ENCODE results near the gene RPL37A.

RPL37A gene

GRCh38 chr2:216527600-216527999 is 29.0 kb downstream of the RPL37A start:
- H3K27ac ChIP-seq (ENCODE audit: low read depth, low read length), result no peak overlapping the region
- H3K4me1 ChIP-seq (ENCODE audit: control insufficient read depth, insufficient read depth, low read length), result no peaks in the 10 kb centered on the region
- H3K36me3 ChIP-seq (ENCODE audit: control insufficient read depth, insufficient read depth, low read length), result no peaks in the 10 kb centered on the region
- H3K9ac ChIP-seq (ENCODE audit: low read length), result no peak overlapping the region
- no peaks in the 10 kb centered on the region for H3K27me3 ChIP-seq (ENCODE audit: control insufficient read depth, insufficient read depth, low read length)
- H3K4me3 ChIP-seq (ENCODE audit: low read length), result no peak overlapping the region

GRCh38 chr2:216532562-216532961 is 33.9 kb downstream of the RPL37A start:
- Histone ChIP-seq H3K27ac (ENCODE audit: low read depth, low read length) (no peak overlapping the region), H3K4me3 (ENCODE audit: low read length) (no peak overlapping the region), H3K4me1 (ENCODE audit: control insufficient read depth, insufficient read depth, low read length) (peaks cover 8% of the 10 kb centered on the region), H3K27me3 (ENCODE audit: control insufficient read depth, insufficient read depth, low read length) (no peaks in the 10 kb centered on the region), H3K36me3 (ENCODE audit: control insufficient read depth, insufficient read depth, low read length) (no peaks in the 10 kb centered on the region), H3K9ac (ENCODE audit: low read length) (no peak overlapping the region)

- H3K4me3 ChIP-seq (ENCODE audit: low read length), result no peak overlapping the region
- H3K9ac ChIP-seq (ENCODE audit: low read length), result no peak overlapping the region
- no peaks in the 10 kb centered on the region for H3K27me3 ChIP-seq (ENCODE audit: control insufficient read depth, insufficient read depth, low read length)
- H3K36me3 ChIP-seq (ENCODE audit: control insufficient read depth, insufficient read depth, low read length), result no peaks in the 10 kb centered on the region
- H3K27ac ChIP-seq (ENCODE audit: low read depth, low read length), result no peak overlapping the region
- H3K4me1 ChIP-seq (ENCODE audit: control insufficient read depth, insufficient read depth, low read length), result peaks cover 8% of the 10 kb centered on the region
Observed at GRCh38 chr2:216533609-216534008, 35.0 kb downstream of the RPL37A start.

GRCh38 chr2:216534809-216535208 is 36.2 kb downstream of the RPL37A start:
- Histone ChIP-seq H3K4me1 (ENCODE audit: control insufficient read depth, insufficient read depth, low read length) (peaks cover 8% of the 10 kb centered on the region), H3K9ac (ENCODE audit: low read length) (no peak overlapping the region), H3K36me3 (ENCODE audit: control insufficient read depth, insufficient read depth, low read length) (no peaks in the 10 kb centered on the region), H3K4me3 (ENCODE audit: low read length) (no peak overlapping the region), H3K27me3 (ENCODE audit: control insufficient read depth, insufficient read depth, low read length) (no peaks in the 10 kb centered on the region), H3K27ac (ENCODE audit: low read depth, low read length) (no peak overlapping the region)

- H3K4me3 ChIP-seq (ENCODE audit: low read length), result no peak overlapping the region
- no peaks in the 10 kb centered on the region for H3K27me3 ChIP-seq (ENCODE audit: control insufficient read depth, insufficient read depth, low read length)
- no peak overlapping the region for H3K9ac ChIP-seq (ENCODE audit: low read length)
- peaks cover 8% of the 10 kb centered on the region for H3K4me1 ChIP-seq (ENCODE audit: control insufficient read depth, insufficient read depth, low read length)
- H3K36me3 ChIP-seq (ENCODE audit: control insufficient read depth, insufficient read depth, low read length), result no peaks in the 10 kb centered on the region
- peak overlapping the region; percentile 16 for H3K27ac ChIP-seq (ENCODE audit: low read depth, low read length)
Observed at GRCh38 chr2:216535454-216535995, 36.9 kb downstream of the RPL37A start.

GRCh38 chr2:216536734-216537210 is 38.1 kb downstream of the RPL37A start:
- no peak overlapping the region for H3K4me3 ChIP-seq (ENCODE audit: low read length)
- H3K27me3 ChIP-seq (ENCODE audit: control insufficient read depth, insufficient read depth, low read length), result no peaks in the 10 kb centered on the region
- H3K4me1 ChIP-seq (ENCODE audit: control insufficient read depth, insufficient read depth, low read length), result peaks cover 8% of the 10 kb centered on the region
- H3K27ac ChIP-seq (ENCODE audit: low read depth, low read length), result no peak overlapping the region
- no peak overlapping the region for H3K9ac ChIP-seq (ENCODE audit: low read length)
- H3K36me3 ChIP-seq (ENCODE audit: control insufficient read depth, insufficient read depth, low read length), result no peaks in the 10 kb centered on the region

GRCh38 chr2:216537366-216537765 is 38.7 kb downstream of the RPL37A start:
- Histone ChIP-seq H3K27ac (ENCODE audit: low read depth, low read length) (no peak overlapping the region), H3K4me1 (ENCODE audit: control insufficient read depth, insufficient read depth, low read length) (peaks cover 8% of the 10 kb centered on the region), H3K4me3 (ENCODE audit: low read length) (no peak overlapping the region), H3K27me3 (ENCODE audit: control insufficient read depth, insufficient read depth, low read length) (no peaks in the 10 kb centered on the region), H3K36me3 (ENCODE audit: control insufficient read depth, insufficient read depth, low read length) (no peaks in the 10 kb centered on the region), H3K9ac (ENCODE audit: low read length) (no peak overlapping the region)

- Histone ChIP-seq H3K27me3 (ENCODE audit: control insufficient read depth, insufficient read depth, low read length) (no peaks in the 10 kb centered on the region), H3K36me3 (ENCODE audit: control insufficient read depth, insufficient read depth, low read length) (no peaks in the 10 kb centered on the region), H3K9ac (ENCODE audit: low read length) (no peak overlapping the region), H3K27ac (ENCODE audit: low read depth, low read length) (no peak overlapping the region), H3K4me3 (ENCODE audit: low read length) (no peak overlapping the region), H3K4me1 (ENCODE audit: control insufficient read depth, insufficient read depth, low read length) (peaks cover 8% of the 10 kb centered on the region)
Observed at GRCh38 chr2:216538538-216538937, 39.9 kb downstream of the RPL37A start.

- Histone ChIP-seq H3K4me3 (ENCODE audit: low read length) (no peak overlapping the region), H3K9ac (ENCODE audit: low read length) (no peak overlapping the region), H3K27ac (ENCODE audit: low read depth, low read length) (no peak overlapping the region), H3K4me1 (ENCODE audit: control insufficient read depth, insufficient read depth, low read length) (peaks cover 8% of the 10 kb centered on the region), H3K27me3 (ENCODE audit: control insufficient read depth, insufficient read depth, low read length) (no peaks in the 10 kb centered on the region), H3K36me3 (ENCODE audit: control insufficient read depth, insufficient read depth, low read length) (no peaks in the 10 kb centered on the region)
Observed at GRCh38 chr2:216539120-216539519, 40.5 kb downstream of the RPL37A start.

- H3K9ac ChIP-seq (ENCODE audit: low read length), result no peak overlapping the region
- H3K4me1 ChIP-seq (ENCODE audit: control insufficient read depth, insufficient read depth, low read length), result peaks cover 8% of the 10 kb centered on the region
- H3K4me3 ChIP-seq (ENCODE audit: low read length), result no peak overlapping the region
- H3K27ac ChIP-seq (ENCODE audit: low read depth, low read length), result no peak overlapping the region
- H3K27me3 ChIP-seq (ENCODE audit: control insufficient read depth, insufficient read depth, low read length), result no peaks in the 10 kb centered on the region
- no peaks in the 10 kb centered on the region for H3K36me3 ChIP-seq (ENCODE audit: control insufficient read depth, insufficient read depth, low read length)
Observed at GRCh38 chr2:216539791-216540241, 41.2 kb downstream of the RPL37A start.

GRCh38 chr2:216540920-216541319 is 42.3 kb downstream of the RPL37A start:
- H3K27ac ChIP-seq (ENCODE audit: low read depth, low read length), result no peak overlapping the region

GRCh38 chr2:216541505-216541904 is 42.9 kb downstream of the RPL37A start:
- H3K27ac ChIP-seq (ENCODE audit: low read depth, low read length), result no peak overlapping the region
- no peaks in the 10 kb centered on the region for H3K4me1 ChIP-seq (ENCODE audit: control insufficient read depth, insufficient read depth, low read length)

More at GRCh38 chr2:216540920-216541319, 42.3 kb downstream of the RPL37A start:
- Histone ChIP-seq H3K36me3 (ENCODE audit: control insufficient read depth, insufficient read depth, low read length) (no peaks in the 10 kb centered on the region), H3K4me3 (ENCODE audit: low read length) (no peak overlapping the region), H3K27me3 (ENCODE audit: control insufficient read depth, insufficient read depth, low read length) (no peaks in the 10 kb centered on the region), H3K4me1 (ENCODE audit: control insufficient read depth, insufficient read depth, low read length) (peaks cover 2% of the 10 kb centered on the region), H3K9ac (ENCODE audit: low read length) (no peak overlapping the region)

GRCh38 chr2:216545359-216545758 is 46.7 kb downstream of the RPL37A start:
- Histone ChIP-seq H3K27me3 (ENCODE audit: control insufficient read depth, insufficient read depth, low read length) (no peaks in the 10 kb centered on the region), H3K4me1 (ENCODE audit: control insufficient read depth, insufficient read depth, low read length) (peaks cover 8% of the 10 kb centered on the region), H3K27ac (ENCODE audit: low read depth, low read length) (no peak overlapping the region), H3K9ac (ENCODE audit: low read length) (no peak overlapping the region), H3K4me3 (ENCODE audit: low read length) (no peak overlapping the region), H3K36me3 (ENCODE audit: control insufficient read depth, insufficient read depth, low read length) (no peaks in the 10 kb centered on the region)

More at GRCh38 chr2:216541505-216541904, 42.9 kb downstream of the RPL37A start:
- Histone ChIP-seq H3K9ac (ENCODE audit: low read length) (no peak overlapping the region), H3K4me3 (ENCODE audit: low read length) (no peak overlapping the region), H3K36me3 (ENCODE audit: control insufficient read depth, insufficient read depth, low read length) (no peaks in the 10 kb centered on the region), H3K27me3 (ENCODE audit: control insufficient read depth, insufficient read depth, low read length) (no peaks in the 10 kb centered on the region)
